ENCODE results near the gene SH3RF3.
"Not testable (repeated sequence)": the region's sequence is repeated elsewhere in the genome, so short reads cannot be mapped to it uniquely, and the experiment has no call there.

- TF ChIP-seq YY1 (IDR thresholded peaks at IDR 0.05; ENCODE audit: insufficient read depth, insufficient read length); ZNF274 (IDR thresholded peaks at IDR 0.05; ENCODE audit: low read depth, low read length): not testable (repeated sequence)
Measured at GRCh38 chr2:109224341-109224740, 95.3 kb downstream of the SH3RF3 start.

Data from NT2/D1 (cell line).